IMR-90 (cell line): ENCODE data around the gene VAV1. TPM values are rescaled to one million over a fixed set of nuclear protein-coding genes. Genes with fewer than 3 reads are reported as not detected.

Experiments used
- ATAC-seq: fragments of 200-7000 bp; cut with Tn5 transposase; 2 replicates; pipeline ENCODE4 v1.9.1; 2020; ENCODE audit warnings: low read depth, mild to moderate bottlenecking, moderate library complexity
- BruUV-seq: library from RNA; stranded (reverse); fragments of 400-500 nt; replicated peaks from 2 replicates; lab custom pipeline; 2021; lab: Mats Ljungman, UMichigan
- CTCF ChIA-PET: fragments of 300-600 bp; formaldehyde crosslinking; extraction: SDS; loops from one replicate; lab custom pipeline; 2021; ENCODE audit warnings: antibody characterized with exemption; lab: Yijun Ruan, JAX
- POLR2A ChIA-PET: fragments of 300-600 bp; sonication (Branson Sonifier 250); formaldehyde crosslinking; loops from one replicate; lab custom pipeline; 2022; ENCODE audit warnings: antibody characterized with exemption; ENCODE audit not compliant: unreplicated experiment; lab: Charles Lee
- DNase-seq: peaks from one replicate; pipeline ENCODE4 v3.0.0; 2013
- H2AFZ ChIP-seq: replicated peaks from 2 replicates; pipeline ENCODE3; 2013; ENCODE audit warnings: low read length, mild to moderate bottlenecking; ENCODE audit not compliant: poor library complexity
- H2AK5ac ChIP-seq: 2 replicates; pipeline ENCODE4 v1.6.1; 2013; ENCODE audit warnings: low read depth, low read length, inconsistent platforms
- H2AK9ac ChIP-seq: replicated peaks from 2 replicates; pipeline ENCODE3; 2013; ENCODE audit warnings: mild to moderate bottlenecking, low read depth, low read length, moderate library complexity; ENCODE audit not compliant: poor library complexity
- H2BK120ac ChIP-seq: 2 replicates; pipeline ENCODE4 v1.6.1; 2013; ENCODE audit warnings: low read depth, low read length, inconsistent platforms
- H2BK15ac ChIP-seq: 3 replicates; pipeline ENCODE4 v1.6.1; 2013; ENCODE audit warnings: low read depth, low read length, inconsistent platforms
- H2BK20ac ChIP-seq: 2 replicates; pipeline ENCODE4 v1.6.1; 2013; ENCODE audit warnings: low read depth, mild to moderate bottlenecking, inconsistent platforms, low read length, moderate library complexity
- H2BK5ac ChIP-seq: 2 replicates; pipeline ENCODE4 v1.6.1; 2013; ENCODE audit warnings: mild to moderate bottlenecking, low read depth, low read length, inconsistent platforms; ENCODE audit not compliant: poor library complexity, severe bottlenecking
- H3K14ac ChIP-seq: replicated peaks from 2 replicates; pipeline ENCODE4 v1.6.1; 2013; ENCODE audit warnings: low read depth, low read length, inconsistent platforms
- H3K18ac ChIP-seq: 2 replicates; pipeline ENCODE4 v1.6.1; 2013; ENCODE audit warnings: low read depth, low read length, control low read depth
- H3K23ac ChIP-seq: 2 replicates; pipeline ENCODE4 v1.6.1; 2013; ENCODE audit warnings: low read depth, low read length, inconsistent platforms
- H3K27ac ChIP-seq: 2 replicates; pipeline ENCODE4 v1.5.1; 2013; ENCODE audit warnings: mild to moderate bottlenecking, control low read depth, low read length; ENCODE audit not compliant: insufficient read depth
- H3K27me3 ChIP-seq: 2 replicates; pipeline ENCODE4 v1.6.1; 2013; ENCODE audit warnings: low read length; ENCODE audit not compliant: control insufficient read depth, insufficient read depth
- H3K36me3 ChIP-seq: 2 replicates; pipeline ENCODE4 v1.6.1; 2013; ENCODE audit warnings: low read length, mixed read lengths; ENCODE audit not compliant: control insufficient read depth, insufficient read depth
- H3K4ac ChIP-seq: 2 replicates; pipeline ENCODE4 v1.6.1; 2013; ENCODE audit warnings: low read depth, low read length, inconsistent platforms
- H3K4me1 ChIP-seq: 2 replicates; pipeline ENCODE4 v1.6.1; 2013; ENCODE audit warnings: low read length, mixed read lengths; ENCODE audit not compliant: control insufficient read depth, insufficient read depth
- H3K4me2 ChIP-seq: 2 replicates; pipeline ENCODE4 v1.6.1; 2013; ENCODE audit warnings: low read depth, mild to moderate bottlenecking, control low read depth, low read length, moderate library complexity
- H3K4me3 ChIP-seq: 2 replicates; pipeline ENCODE4 v1.5.1; 2013; ENCODE audit warnings: low read depth, mild to moderate bottlenecking, control low read depth, low read length, moderate library complexity; ENCODE audit not compliant: insufficient read depth
- H3K56ac ChIP-seq: 2 replicates; pipeline ENCODE4 v1.6.1; 2013; ENCODE audit warnings: low read length, inconsistent platforms; ENCODE audit not compliant: insufficient read depth; ENCODE audit errors: extremely low read depth
- H3K79me1 ChIP-seq, 2 experiments: 2 replicates each; pipeline ENCODE4 v1.6.1; 2013; ENCODE audit warnings: low read length in 2 of 2, inconsistent platforms in 1 of 2, low read depth in 1 of 2
- H3K9ac ChIP-seq: 2 replicates; pipeline ENCODE4 v1.6.1; 2013; ENCODE audit warnings: low read depth, low read length, control low read depth
- H3K9me1 ChIP-seq: 2 replicates; pipeline ENCODE4 v1.6.1; 2013; ENCODE audit warnings: low read length, inconsistent platforms; ENCODE audit not compliant: insufficient read depth
- H3K9me3 ChIP-seq: 2 replicates; pipeline ENCODE4 v1.6.1; 2013; ENCODE audit warnings: low read length; ENCODE audit not compliant: control insufficient read depth, insufficient read depth
- H4K20me1 ChIP-seq: 2 replicates; pipeline ENCODE4 v1.6.1; 2013; ENCODE audit warnings: low read length, inconsistent platforms; ENCODE audit not compliant: insufficient read depth
- H4K5ac ChIP-seq: 2 replicates; pipeline ENCODE4 v1.6.1; 2013; ENCODE audit warnings: mild to moderate bottlenecking, low read depth, low read length, control low read depth
- H4K8ac ChIP-seq, 2 experiments: 2 replicates each; pipeline ENCODE4 v1.6.1; 2013; ENCODE audit warnings: low read depth in 2 of 2, low read length in 2 of 2, control low read depth in 1 of 2, inconsistent platforms in 1 of 2
- H4K91ac ChIP-seq: 2 replicates; pipeline ENCODE4 v1.6.1; 2013; ENCODE audit warnings: low read depth, low read length, inconsistent platforms; ENCODE audit not compliant: insufficient read depth
- CTCF ChIP-seq: conservative IDR thresholded peaks from 2 replicates; pipeline ENCODE4 v1.5.1; 2012; ENCODE audit warnings: mild to moderate bottlenecking, low read depth, low read length, improper control_type of control experiment
- NFE2L2 ChIP-seq: fragments of 150-350 bp; IDR thresholded peaks from 2 replicates; pipeline ENCODE4 v1.6.1; 2016; ENCODE audit warnings: low read depth, mild to moderate bottlenecking, low read length
- RAD21 ChIP-seq: IDR thresholded peaks from 2 replicates; pipeline ENCODE4 v1.6.1; 2012; ENCODE audit warnings: low read length, improper control_type of control experiment
- SMC3 ChIP-seq: fragments of 150-350 bp; IDR thresholded peaks from 2 replicates; pipeline ENCODE4 v1.6.1; 2016; ENCODE audit warnings: low read depth, mild to moderate bottlenecking, antibody characterized with exemption, low read length, moderate library complexity
- USF2 ChIP-seq: fragments of 150-350 bp; IDR thresholded peaks from 2 replicates; pipeline ENCODE4 v1.6.1; 2017; ENCODE audit warnings: mild to moderate bottlenecking, antibody characterized with exemption, low read length, low read depth
- WGBS, 2 experiments: methylation state at CpG; one replicate each; pipeline versions ENCODE4 v1.1.5 to v1.1.7; 2013; ENCODE audit warnings: missing lambda C conversion rate in 2 of 2; ENCODE audit not compliant: insufficient read length in 1 of 2; ENCODE audit errors: extremely low coverage in 2 of 2; 5-methylcytosine and 5-hydroxymethylcytosine counted together
- dilution Hi-C: fragments of 300-500 bp; cut with HindIII; formaldehyde crosslinking; loops from one replicate; pipeline ENCODE4 v1.14.3; 2018; ENCODE audit warnings: low sequenced_read_pairs; ENCODE audit not compliant: unreplicated experiment
- in situ Hi-C: fragments of 300-500 bp; cut with MboI; formaldehyde crosslinking; loops from 3 replicates; pipeline ENCODE4 v1.14.3; 2019; ENCODE audit warnings: low sequenced_read_pairs, inconsistent platforms, mixed read lengths
- intact Hi-C: fragments of 100-400 bp; cut with micrococcal nuclease; formaldehyde crosslinking; loops from 2 replicates; pipeline ENCODE4 v1.10.0; 2022
- polyA plus RNA-seq, 3 experiments: library from polyadenylated mRNA; depleted of rRNA; stranded (reverse); fragments of >200 nt; gene quantifications; 2 replicates each; pipeline ENCODE4 v1.2.3, GENCODE V29; 2012; ENCODE audit warnings: low replicate concordance in 1 of 3
- total RNA-seq: library from RNA; depleted of rRNA; stranded (reverse); fragments of >200 nt; gene quantifications from 2 replicates; pipeline ENCODE4 v1.2.3, GENCODE V29; 2012

VAV1 gene
- total and polyA plus RNA-seq, 2 of the 4 experiments (the other 2 are of a cell fraction), result not detected

- Histone ChIP-seq H4K5ac (no peak overlapping the region), H2BK5ac (no peak overlapping the region), H2AK5ac (no peak overlapping the region), H3K27ac (no peak overlapping the region), H3K9me1 (no peaks in the 10 kb centered on the region), H3K4me2 (no peak overlapping the region), H3K9ac (no peak overlapping the region), H3K23ac (no peak overlapping the region), H4K8ac (no peak overlapping the region), H3K4me1 (no peaks in the 10 kb centered on the region), H4K91ac (no peak overlapping the region), H2BK120ac (no peak overlapping the region), H3K14ac (no peak overlapping the region), H3K56ac (no peak overlapping the region), H3K36me3 (no peaks in the 10 kb centered on the region), H3K4me3 (no peak overlapping the region), H3K18ac (no peak overlapping the region), H2AFZ (no peak overlapping the region), H4K20me1 (no peaks in the 10 kb centered on the region), H3K9me3 (peaks cover 19% of the 10 kb centered on the region), H3K79me1 (no peaks in the 10 kb centered on the region), H2AK9ac (no peak overlapping the region), H2BK15ac (no peak overlapping the region), H2BK20ac (no peak overlapping the region), H3K27me3 (no peaks in the 10 kb centered on the region), H3K4ac (no peak overlapping the region)
- BruUV-seq, result no TSS peak
- DNase-seq (no peak), ATAC-seq (no peak)
- POLR2A ChIA-PET, result no interaction called here
- TF ChIP-seq NFE2L2 (no peak), USF2 (no peak), RAD21 (no peak), CTCF (no peak), SMC3 (no peak)
- CTCF ChIA-PET, result no interaction called here
- in situ Hi-C loops, result no loop called here
- intact Hi-C loops, result no loop called here
- 57% methylated on average over 1 of the region's 1 CpG; no CpG with 5 or more reads in 1 of the 2 experiments for WGBS, 2 experiments
- dilution Hi-C loops, result no loop called here
These were observed 121.8 kb downstream of the VAV1 start for GRCh38 chr19:6894313-6894712.
